ENCODE data around the gene DPEP3. TPM values are rescaled to one million over a fixed set of nuclear protein-coding genes. Genes with fewer than 3 reads are reported as not detected.

The DPEP3 gene
- total RNA-seq, 1 donor from 2014 or later: 0.18 TPM

GRCh38 chr16:67969254-67970039, 10.9 kb downstream of the DPEP3 start:
- H3K4me1 ChIP-seq: peaks cover 39% of the 10 kb centered on the region
- DNase-seq: no peak
- intact Hi-C loops (cut with DNase I): no loop called here
- no peaks in the 10 kb centered on the region for H3K27me3 ChIP-seq (ENCODE audit: low read depth)
- no peaks in the 10 kb centered on the region for H3K36me3 ChIP-seq
- TF ChIP-seq CTCF (IDR thresholded peaks at IDR 0.05): no peak
- peak overlapping the region; percentile 94 for H3K4me3 ChIP-seq
- peak in 1 of 2 donors; percentile 22 for ATAC-seq
- H3K9me3 ChIP-seq: no peaks in the 10 kb centered on the region
- peak overlapping the region; percentile 99 for H3K27ac ChIP-seq

- H3K36me3 ChIP-seq: no peaks in the 10 kb centered on the region
- peak within 1 kb of the TSS; percentile 94 for H3K4me3 ChIP-seq
- H3K4me1 ChIP-seq: peaks cover 45% of the 10 kb centered on the region
- no peaks in the 10 kb centered on the region for H3K9me3 ChIP-seq
- H3K27me3 ChIP-seq (ENCODE audit: low read depth): no peaks in the 10 kb centered on the region
- TF ChIP-seq CTCF (IDR thresholded peaks at IDR 0.05): no peak
- peak; percentile 86 for DNase-seq
- intact Hi-C loops (cut with DNase I): no loop called here
- peak within 1 kb of the TSS; percentile 99 for H3K27ac ChIP-seq
- ATAC-seq: peak; percentile 95
These were observed 11.7 kb downstream of the DPEP3 start, which contains the start of gene SLC12A4 for GRCh38 chr16:67968400-67969253. Gene SLC12A4, minus strand, starts transcription at chr16:67968637. Its CDS starts 84 bp downstream, at chr16:67968553.

- H3K36me3 ChIP-seq: peaks cover 6% of the 10 kb centered on the region
- H3K9me3 ChIP-seq: no peaks in the 10 kb centered on the region
- intact Hi-C loops (cut with DNase I): no loop called here
- peaks cover 52% of the 10 kb centered on the region for H3K4me1 ChIP-seq
- TF ChIP-seq CTCF (IDR thresholded peaks at IDR 0.05): no peak
- peak overlapping the region; percentile 99 for H3K27ac ChIP-seq
- no peaks in the 10 kb centered on the region for H3K27me3 ChIP-seq (ENCODE audit: low read depth)
- peak overlapping the region; percentile 94 for H3K4me3 ChIP-seq
- no peak for DNase-seq
- peak; percentile 45 to 63 for ATAC-seq
These were observed 12.3 kb downstream of the DPEP3 start for GRCh38 chr16:67967958-67968399.

GRCh38 chr16:67967183-67967957, 12.9 kb downstream of the DPEP3 start:
- DNase-seq (no peak), ATAC-seq (peak; percentile 11 to 15)
- no peaks in the 10 kb centered on the region for H3K27me3 ChIP-seq (ENCODE audit: low read depth)
- H3K9me3 ChIP-seq: no peaks in the 10 kb centered on the region
- H3K36me3 ChIP-seq: peaks cover 12% of the 10 kb centered on the region
- intact Hi-C loops (cut with DNase I): no loop called here
- H3K4me3 ChIP-seq: peak overlapping the region; percentile 94
- H3K27ac ChIP-seq: peak overlapping the region; percentile 99
- no peak for TF ChIP-seq CTCF (IDR thresholded peaks at IDR 0.05)
- peaks cover 58% of the 10 kb centered on the region for H3K4me1 ChIP-seq

All from lower lobe of right lung (tissue), 2 donors.